HEK293 (cell line): ENCODE results near the gene UBAC2.

Experiments used
- CTCF ChIA-PET: fragments of 350-600 bp; formaldehyde crosslinking; extraction: SDS; loops from one replicate; lab custom pipeline; 2021; ENCODE audit warnings: antibody characterized with exemption; lab: Yijun Ruan, JAX
- POLR2A ChIA-PET: fragments of 300-600 bp; formaldehyde crosslinking; extraction: SDS; loops from one replicate; lab custom pipeline; 2020; ENCODE audit warnings: antibody characterized with exemption, inconsistent platforms; lab: Yijun Ruan, JAX
- H3K27ac ChIP-seq: fragments of 200-500 bp; sonication (Bioruptor generic); 2 replicates; pipeline ENCODE4 v1.5.1; 2014; ENCODE audit warnings: low read depth, low read length, control low read depth, inconsistent platforms; ENCODE audit errors: extremely low read depth
- H3K36me3 ChIP-seq, 2 experiments: fragments of 200-500 bp in 1 of 2; sonication (Bioruptor generic) in 1 of 2; 1 replicate in 1 of 2; 2 replicates in 1 of 2; pipeline ENCODE4 v1.5.1; 2014 to 2017; ENCODE audit warnings: inconsistent platforms in 2 of 2, low read length in 2 of 2; ENCODE audit not compliant: control insufficient read depth in 2 of 2, insufficient read depth in 1 of 2
- H3K4me1 ChIP-seq: fragments of 200-500 bp; sonication (Bioruptor generic); 2 replicates; pipeline ENCODE4 v1.5.1; 2014; ENCODE audit warnings: mild to moderate bottlenecking, low read length, inconsistent platforms; ENCODE audit not compliant: control insufficient read depth, insufficient read depth
- H3K4me3 ChIP-seq: 2 replicates; pipeline ENCODE4 v1.5.1; 2011; ENCODE audit warnings: low read depth, mild to moderate bottlenecking, control low read depth, low read length, moderate library complexity
- H3K9me3 ChIP-seq: fragments of 200-500 bp; sonication (Bioruptor generic); 2 replicates; pipeline ENCODE4 v1.5.1; 2014; ENCODE audit warnings: low read depth, low read length, inconsistent platforms; ENCODE audit not compliant: control insufficient read depth, insufficient read depth
- EGR2 ChIP-seq: fragments of 450-650 bp; formaldehyde crosslinking; IDR thresholded peaks from 2 replicates; pipeline ENCODE4 v1.5.1; 2016; ENCODE audit warnings: low read depth, missing biosample characterization, missing genetic modification characterization
- PRDM1 ChIP-seq: fragments of 450-650 bp; formaldehyde crosslinking; IDR thresholded peaks from 2 replicates; pipeline ENCODE4; 2016; ENCODE audit warnings: missing biosample characterization, missing genetic modification characterization
- SALL2 ChIP-seq: fragments of 450-650 bp; formaldehyde crosslinking; IDR thresholded peaks from 2 replicates; pipeline ENCODE4 v1.5.0; 2017; ENCODE audit warnings: missing biosample characterization, mild to moderate bottlenecking, missing genetic modification characterization, borderline replicate concordance
- SCRT2 ChIP-seq: fragments of 450-650 bp; formaldehyde crosslinking; IDR thresholded peaks from 2 replicates; pipeline ENCODE4 v1.5.1; 2016; ENCODE audit warnings: missing biosample characterization, missing genetic modification characterization
- SETDB1 ChIP-seq: IDR thresholded peaks from one replicate; pipeline ENCODE4 v1.6.1; 2017; ENCODE audit warnings: mild to moderate bottlenecking, low read length, moderate library complexity, mixed read lengths; ENCODE audit not compliant: insufficient read length
- ZBTB17 ChIP-seq: fragments of 450-650 bp; formaldehyde crosslinking; IDR thresholded peaks from 2 replicates; pipeline ENCODE4 v1.5.1; 2016; ENCODE audit warnings: missing biosample characterization, missing genetic modification characterization
- ZEB2 ChIP-seq: fragments of 450-650 bp; formaldehyde crosslinking; IDR thresholded peaks from 2 replicates; pipeline ENCODE4 v1.5.1; 2016; ENCODE audit warnings: missing biosample characterization, missing genetic modification characterization
- ZFHX2 ChIP-seq: fragments of 450-650 bp; formaldehyde crosslinking; conservative IDR thresholded peaks from 2 replicates; pipeline ENCODE4 v1.5.1; 2016; ENCODE audit warnings: missing biosample characterization, missing genetic modification characterization
- ZFP37 ChIP-seq: fragments of 450-650 bp; formaldehyde crosslinking; IDR thresholded peaks from 2 replicates; pipeline ENCODE4 v1.5.1; 2016; ENCODE audit warnings: missing biosample characterization, missing genetic modification characterization
- ZNF114 ChIP-seq: fragments of 450-650 bp; formaldehyde crosslinking; IDR thresholded peaks from 2 replicates; pipeline ENCODE4 v1.5.0; 2017; ENCODE audit warnings: missing biosample characterization, missing genetic modification characterization
- ZNF138 ChIP-seq: fragments of 450-650 bp; formaldehyde crosslinking; IDR thresholded peaks from 2 replicates; pipeline ENCODE4 v1.5.1; 2016; ENCODE audit warnings: missing biosample characterization, missing genetic modification characterization, borderline replicate concordance
- ZNF2 ChIP-seq: fragments of 450-650 bp; formaldehyde crosslinking; IDR thresholded peaks from 2 replicates; pipeline ENCODE4 v1.5.1; 2016; ENCODE audit warnings: missing biosample characterization, missing genetic modification characterization
- ZNF571 ChIP-seq: fragments of 450-650 bp; formaldehyde crosslinking; IDR thresholded peaks from 2 replicates; pipeline ENCODE4 v1.5.0; 2017; ENCODE audit warnings: missing biosample characterization, missing genetic modification characterization
- ZNF600 ChIP-seq: fragments of 450-650 bp; formaldehyde crosslinking; IDR thresholded peaks from 2 replicates; pipeline ENCODE4 v1.5.1; 2016; ENCODE audit warnings: missing biosample characterization, missing genetic modification characterization
- ZNF621 ChIP-seq: fragments of 450-650 bp; formaldehyde crosslinking; IDR thresholded peaks from 2 replicates; pipeline ENCODE4 v1.5.1; 2017; ENCODE audit warnings: missing biosample characterization, missing genetic modification characterization
- ZNF654 ChIP-seq: fragments of 450-650 bp; formaldehyde crosslinking; IDR thresholded peaks from 2 replicates; pipeline ENCODE4 v1.5.1; 2016; ENCODE audit warnings: low read depth, missing biosample characterization, missing genetic modification characterization
- ZNF670 ChIP-seq: fragments of 450-650 bp; formaldehyde crosslinking; IDR thresholded peaks from 2 replicates; pipeline ENCODE4 v1.5.1; 2016; ENCODE audit warnings: missing biosample characterization, missing genetic modification characterization, low read depth
- ZSCAN30 ChIP-seq: fragments of 450-650 bp; IDR thresholded peaks from 2 replicates; pipeline ENCODE4 v1.5.1; 2018; ENCODE audit warnings: missing biosample characterization, mild to moderate bottlenecking, missing genetic modification characterization, moderate library complexity
- TF ChIP-seq, protein P1 (sequence below): fragments of 450-650 bp; formaldehyde crosslinking; IDR thresholded peaks from 2 replicates; pipeline ENCODE4 v1.5.1; 2016; ENCODE audit warnings: missing biosample characterization, missing genetic modification characterization
- TF ChIP-seq, protein P2 (sequence below): fragments of 450-650 bp; formaldehyde crosslinking; IDR thresholded peaks from 2 replicates; pipeline ENCODE4 v1.5.1; 2016; ENCODE audit warnings: missing biosample characterization, missing genetic modification characterization
- TF ChIP-seq, protein P3 (sequence below): fragments of 450-650 bp; formaldehyde crosslinking; IDR thresholded peaks from 2 replicates; pipeline ENCODE4 v1.5.1; 2016; ENCODE audit warnings: missing biosample characterization, missing genetic modification characterization
- TF ChIP-seq, protein P4 (sequence below): fragments of 450-650 bp; formaldehyde crosslinking; IDR thresholded peaks from 2 replicates; pipeline ENCODE4 v1.5.1; 2016; ENCODE audit warnings: missing biosample characterization, missing genetic modification characterization
- TF ChIP-seq, protein P5 (sequence below): fragments of 450-650 bp; IDR thresholded peaks from 2 replicates; pipeline ENCODE4 v1.5.1; 2018; ENCODE audit warnings: missing biosample characterization, mild to moderate bottlenecking, missing genetic modification characterization

The UBAC2 gene

DNA sequence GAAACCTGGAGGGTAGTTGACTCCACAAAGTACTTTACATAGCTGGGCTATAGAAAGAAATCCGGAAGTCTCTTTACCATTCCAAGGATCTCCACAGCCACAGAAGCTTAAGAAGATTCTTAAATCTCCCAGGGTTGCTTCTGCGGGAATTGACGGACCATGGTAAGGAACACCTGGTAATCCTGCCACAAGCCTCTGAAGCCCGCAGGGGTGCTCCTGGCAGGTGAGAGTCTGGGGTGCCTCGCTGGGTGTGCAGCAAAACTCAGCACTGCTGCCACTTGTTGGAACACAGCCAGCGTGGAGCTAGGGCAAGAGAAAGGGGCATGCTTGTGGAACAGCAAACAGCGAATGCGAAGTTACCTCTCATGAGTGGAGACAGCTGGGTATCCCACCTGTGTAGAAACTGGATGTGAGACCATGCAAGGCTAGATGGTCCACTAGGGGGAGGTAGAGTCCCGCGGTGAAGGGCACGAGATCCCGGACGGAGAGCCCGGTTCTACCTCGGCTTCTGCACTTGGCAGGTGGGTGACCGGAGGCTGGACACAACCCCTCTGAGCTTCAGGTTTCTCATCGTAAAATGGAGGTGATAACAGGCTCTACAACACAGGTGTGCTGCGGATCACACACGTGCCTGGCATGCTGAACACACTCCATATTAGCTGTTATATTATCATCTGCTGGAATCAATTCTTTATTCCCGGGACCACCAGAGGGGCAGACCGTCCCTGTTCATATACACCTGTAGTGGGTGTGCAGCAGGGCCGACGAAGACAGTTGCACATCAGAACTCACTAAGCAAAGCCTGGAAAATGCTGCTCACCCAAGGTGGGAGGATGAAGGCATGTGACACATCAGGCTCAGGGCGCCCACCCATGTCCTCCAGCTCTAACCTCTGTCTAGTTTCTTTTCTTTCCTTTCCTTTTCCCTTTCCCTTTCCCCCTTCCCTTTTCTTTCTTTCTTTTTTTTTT lies 24.1 kb upstream of the UBAC2 start:
- peak; percentile 84 for TF ChIP-seq ZNF654
- peak; percentile 53; the same call in 1 of the 2 replicates for TF ChIP-seq SCRT2 (tag by site-specific recombination)
- peak; percentile 32; the same call in 1 of the 2 replicates for TF ChIP-seq ZNF600
- peak; percentile 94 for TF ChIP-seq PRDM1 (tag by site-specific recombination)
- no peak for TF ChIP-seq SALL2
- peak; percentile 50 for TF ChIP-seq ZFHX2
- peak; percentile 46; the same call in 1 of the 2 replicates for TF ChIP-seq ZSCAN30 (tag by site-specific recombination)
- TF ChIP-seq ZEB2 (tag by site-specific recombination), result peak; percentile 77
- peak; percentile 68; the same call in 1 of the 2 replicates for TF ChIP-seq ZNF2 (tag by site-specific recombination)
- peak; percentile 58 for TF ChIP-seq EGR2 (tag by site-specific recombination)
- no peak for TF ChIP-seq ZNF571
- TF ChIP-seq ZFP37 (tag by site-specific recombination), result 0 out of 2 replicates have a peak, but pooled peaks have one; percentile 30
- TF ChIP-seq, protein P1, sequence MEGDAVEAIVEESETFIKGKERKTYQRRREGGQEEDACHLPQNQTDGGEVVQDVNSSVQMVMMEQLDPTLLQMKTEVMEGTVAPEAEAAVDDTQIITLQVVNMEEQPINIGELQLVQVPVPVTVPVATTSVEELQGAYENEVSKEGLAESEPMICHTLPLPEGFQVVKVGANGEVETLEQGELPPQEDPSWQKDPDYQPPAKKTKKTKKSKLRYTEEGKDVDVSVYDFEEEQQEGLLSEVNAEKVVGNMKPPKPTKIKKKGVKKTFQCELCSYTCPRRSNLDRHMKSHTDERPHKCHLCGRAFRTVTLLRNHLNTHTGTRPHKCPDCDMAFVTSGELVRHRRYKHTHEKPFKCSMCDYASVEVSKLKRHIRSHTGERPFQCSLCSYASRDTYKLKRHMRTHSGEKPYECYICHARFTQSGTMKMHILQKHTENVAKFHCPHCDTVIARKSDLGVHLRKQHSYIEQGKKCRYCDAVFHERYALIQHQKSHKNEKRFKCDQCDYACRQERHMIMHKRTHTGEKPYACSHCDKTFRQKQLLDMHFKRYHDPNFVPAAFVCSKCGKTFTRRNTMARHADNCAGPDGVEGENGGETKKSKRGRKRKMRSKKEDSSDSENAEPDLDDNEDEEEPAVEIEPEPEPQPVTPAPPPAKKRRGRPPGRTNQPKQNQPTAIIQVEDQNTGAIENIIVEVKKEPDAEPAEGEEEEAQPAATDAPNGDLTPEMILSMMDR (tag by site-specific recombination), result peak; percentile 67; the same call in 1 of the 2 replicates
- TF ChIP-seq SETDB1, result no peak
- TF ChIP-seq, protein P2, sequence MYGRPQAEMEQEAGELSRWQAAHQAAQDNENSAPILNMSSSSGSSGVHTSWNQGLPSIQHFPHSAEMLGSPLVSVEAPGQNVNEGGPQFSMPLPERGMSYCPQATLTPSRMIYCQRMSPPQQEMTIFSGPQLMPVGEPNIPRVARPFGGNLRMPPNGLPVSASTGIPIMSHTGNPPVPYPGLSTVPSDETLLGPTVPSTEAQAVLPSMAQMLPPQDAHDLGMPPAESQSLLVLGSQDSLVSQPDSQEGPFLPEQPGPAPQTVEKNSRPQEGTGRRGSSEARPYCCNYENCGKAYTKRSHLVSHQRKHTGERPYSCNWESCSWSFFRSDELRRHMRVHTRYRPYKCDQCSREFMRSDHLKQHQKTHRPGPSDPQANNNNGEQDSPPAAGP (tag by site-specific recombination), result peak; percentile 42; the same call in 1 of the 2 replicates
- 0 out of 2 replicates have a peak, but pooled peaks have one; percentile 25 for TF ChIP-seq ZBTB17 (tag by site-specific recombination)
- TF ChIP-seq ZNF670 (tag by site-specific recombination), result no peak
- Histone ChIP-seq H3K27ac (no peak overlapping the region), H3K9me3 (no peaks in the 10 kb centered on the region), H3K4me1 (no peaks in the 10 kb centered on the region), H3K36me3 (no peaks in the 10 kb centered on the region), H3K4me3 (no peak overlapping the region)
- POLR2A ChIA-PET, result interaction anchor here (0.6 to 1.2 kb wide), 3 partner anchors 22 to 260 kb away, joined by 3 to 4 read pairs (median 3); no protein-coding TSS in a partner anchor
- CTCF ChIA-PET, result interaction anchor here (0.6 to 6.2 kb wide), 56 partner anchors 8 to 782 kb away, joined by 3 to 146 read pairs (median 4); no protein-coding TSS in a partner anchor

DNA sequence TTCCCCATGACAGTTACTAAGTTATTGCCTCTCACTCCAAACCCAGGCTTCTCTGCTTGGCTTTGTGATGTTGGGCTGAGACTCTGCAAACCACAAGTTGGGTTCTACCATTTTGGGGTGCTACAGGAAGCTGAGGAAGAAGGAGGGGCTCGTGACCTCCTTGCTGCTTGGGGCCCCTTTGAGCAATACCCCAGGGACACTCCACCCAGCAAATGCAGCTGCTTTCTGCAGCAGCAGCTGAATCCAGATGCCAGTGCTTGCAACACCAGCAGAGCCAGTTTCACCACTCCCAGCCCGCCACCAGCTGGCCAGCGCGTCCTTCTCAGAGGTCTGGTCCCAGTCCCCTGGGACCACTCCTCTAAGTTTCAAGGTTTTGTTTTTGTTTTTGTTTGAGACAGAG lies 22.0 kb upstream of the UBAC2 start:
- CTCF ChIA-PET, result interaction anchor here (1.3 kb wide), 1 partner anchor 262 kb away, joined by 3 read pairs; no protein-coding TSS in a partner anchor
- no peaks in the 10 kb centered on the region for H3K4me1 ChIP-seq
- POLR2A ChIA-PET, result no interaction called here
- TF ChIP-seq ZNF138 (tag by site-specific recombination) (no peak), ZNF114 (tag by site-specific recombination) (no peak), ZNF621 (no peak)
- TF ChIP-seq, protein P3, sequence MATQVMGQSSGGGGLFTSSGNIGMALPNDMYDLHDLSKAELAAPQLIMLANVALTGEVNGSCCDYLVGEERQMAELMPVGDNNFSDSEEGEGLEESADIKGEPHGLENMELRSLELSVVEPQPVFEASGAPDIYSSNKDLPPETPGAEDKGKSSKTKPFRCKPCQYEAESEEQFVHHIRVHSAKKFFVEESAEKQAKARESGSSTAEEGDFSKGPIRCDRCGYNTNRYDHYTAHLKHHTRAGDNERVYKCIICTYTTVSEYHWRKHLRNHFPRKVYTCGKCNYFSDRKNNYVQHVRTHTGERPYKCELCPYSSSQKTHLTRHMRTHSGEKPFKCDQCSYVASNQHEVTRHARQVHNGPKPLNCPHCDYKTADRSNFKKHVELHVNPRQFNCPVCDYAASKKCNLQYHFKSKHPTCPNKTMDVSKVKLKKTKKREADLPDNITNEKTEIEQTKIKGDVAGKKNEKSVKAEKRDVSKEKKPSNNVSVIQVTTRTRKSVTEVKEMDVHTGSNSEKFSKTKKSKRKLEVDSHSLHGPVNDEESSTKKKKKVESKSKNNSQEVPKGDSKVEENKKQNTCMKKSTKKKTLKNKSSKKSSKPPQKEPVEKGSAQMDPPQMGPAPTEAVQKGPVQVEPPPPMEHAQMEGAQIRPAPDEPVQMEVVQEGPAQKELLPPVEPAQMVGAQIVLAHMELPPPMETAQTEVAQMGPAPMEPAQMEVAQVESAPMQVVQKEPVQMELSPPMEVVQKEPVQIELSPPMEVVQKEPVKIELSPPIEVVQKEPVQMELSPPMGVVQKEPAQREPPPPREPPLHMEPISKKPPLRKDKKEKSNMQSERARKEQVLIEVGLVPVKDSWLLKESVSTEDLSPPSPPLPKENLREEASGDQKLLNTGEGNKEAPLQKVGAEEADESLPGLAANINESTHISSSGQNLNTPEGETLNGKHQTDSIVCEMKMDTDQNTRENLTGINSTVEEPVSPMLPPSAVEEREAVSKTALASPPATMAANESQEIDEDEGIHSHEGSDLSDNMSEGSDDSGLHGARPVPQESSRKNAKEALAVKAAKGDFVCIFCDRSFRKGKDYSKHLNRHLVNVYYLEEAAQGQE (tag by site-specific recombination), result no peak
- TF ChIP-seq, protein P4, sequence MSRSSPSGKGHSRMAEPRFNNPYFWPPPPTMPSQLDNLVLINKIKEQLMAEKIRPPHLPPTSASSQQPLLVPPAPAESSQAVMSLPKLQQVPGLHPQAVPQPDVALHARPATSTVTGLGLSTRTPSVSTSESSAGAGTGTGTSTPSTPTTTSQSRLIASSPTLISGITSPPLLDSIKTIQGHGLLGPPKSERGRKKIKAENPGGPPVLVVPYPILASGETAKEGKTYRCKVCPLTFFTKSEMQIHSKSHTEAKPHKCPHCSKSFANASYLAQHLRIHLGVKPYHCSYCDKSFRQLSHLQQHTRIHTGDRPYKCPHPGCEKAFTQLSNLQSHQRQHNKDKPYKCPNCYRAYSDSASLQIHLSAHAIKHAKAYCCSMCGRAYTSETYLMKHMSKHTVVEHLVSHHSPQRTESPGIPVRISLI (tag by site-specific recombination), result no peak
- TF ChIP-seq, protein P5, sequence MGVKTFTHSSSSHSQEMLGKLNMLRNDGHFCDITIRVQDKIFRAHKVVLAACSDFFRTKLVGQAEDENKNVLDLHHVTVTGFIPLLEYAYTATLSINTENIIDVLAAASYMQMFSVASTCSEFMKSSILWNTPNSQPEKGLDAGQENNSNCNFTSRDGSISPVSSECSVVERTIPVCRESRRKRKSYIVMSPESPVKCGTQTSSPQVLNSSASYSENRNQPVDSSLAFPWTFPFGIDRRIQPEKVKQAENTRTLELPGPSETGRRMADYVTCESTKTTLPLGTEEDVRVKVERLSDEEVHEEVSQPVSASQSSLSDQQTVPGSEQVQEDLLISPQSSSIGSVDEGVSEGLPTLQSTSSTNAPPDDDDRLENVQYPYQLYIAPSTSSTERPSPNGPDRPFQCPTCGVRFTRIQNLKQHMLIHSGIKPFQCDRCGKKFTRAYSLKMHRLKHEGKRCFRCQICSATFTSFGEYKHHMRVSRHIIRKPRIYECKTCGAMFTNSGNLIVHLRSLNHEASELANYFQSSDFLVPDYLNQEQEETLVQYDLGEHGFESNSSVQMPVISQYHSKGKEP, result no peak

More for the DNA sequence above, 22.0 kb upstream of the UBAC2 start:
- Histone ChIP-seq H3K36me3 (no peaks in the 10 kb centered on the region), H3K4me3 (no peak overlapping the region), H3K9me3 (no peaks in the 10 kb centered on the region), H3K27ac (no peak overlapping the region)
